ENCODE measurements around the gene WASHC3. TPM values are rescaled to one million over a fixed set of nuclear protein-coding genes. Genes with fewer than 3 reads are reported as not detected.
A peak's percentile ranks its signal among the peaks of the same experiment; 100 is the strongest.

WASHC3 gene
- total RNA-seq, 1 experiment from 2014 or later: 38.4 TPM

DNA sequence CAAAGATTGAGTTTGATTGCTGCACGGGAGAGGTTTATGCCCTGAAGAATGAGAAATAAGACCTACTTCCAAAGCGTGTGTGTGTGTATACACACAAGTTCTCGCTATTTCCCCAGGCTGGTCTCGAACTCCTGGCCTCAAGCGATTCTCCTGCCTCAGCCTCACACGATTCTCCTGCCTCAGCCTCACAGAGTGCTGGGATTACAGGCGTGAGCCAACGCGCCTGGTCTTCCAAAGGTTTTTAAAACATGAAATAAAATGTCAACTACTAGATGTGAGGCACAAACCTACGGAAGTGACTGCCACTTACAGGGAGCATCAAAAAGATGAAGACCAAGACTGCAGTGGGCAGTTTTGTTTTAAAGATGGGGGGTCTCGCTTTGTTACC, 622 bp upstream of the WASHC3 start:
- H3K9me3 ChIP-seq (replicated peaks): no peaks in the 10 kb centered on the region
- H3K36me3 ChIP-seq: no peaks in the 10 kb centered on the region
- H3K27me3 ChIP-seq: no peaks in the 10 kb centered on the region
- peak overlapping the region; percentile 81 for H3K4me3 ChIP-seq
- H3K27ac ChIP-seq: no peak overlapping the region
- no peaks in the 10 kb centered on the region for H3K4me1 ChIP-seq
- DNase-seq: no peak

GRCh38 chr12:102061096-102061559, 663 bp downstream of the WASHC3 start:
- no peaks in the 10 kb centered on the region for H3K27me3 ChIP-seq
- H3K9me3 ChIP-seq (replicated peaks): no peaks in the 10 kb centered on the region
- DNase-seq: no peak
- H3K4me1 ChIP-seq: no peaks in the 10 kb centered on the region
- peak overlapping the region; percentile 81 for H3K4me3 ChIP-seq
- peak overlapping the region; percentile 53 for H3K27ac ChIP-seq
- no peaks in the 10 kb centered on the region for H3K36me3 ChIP-seq

DNA sequence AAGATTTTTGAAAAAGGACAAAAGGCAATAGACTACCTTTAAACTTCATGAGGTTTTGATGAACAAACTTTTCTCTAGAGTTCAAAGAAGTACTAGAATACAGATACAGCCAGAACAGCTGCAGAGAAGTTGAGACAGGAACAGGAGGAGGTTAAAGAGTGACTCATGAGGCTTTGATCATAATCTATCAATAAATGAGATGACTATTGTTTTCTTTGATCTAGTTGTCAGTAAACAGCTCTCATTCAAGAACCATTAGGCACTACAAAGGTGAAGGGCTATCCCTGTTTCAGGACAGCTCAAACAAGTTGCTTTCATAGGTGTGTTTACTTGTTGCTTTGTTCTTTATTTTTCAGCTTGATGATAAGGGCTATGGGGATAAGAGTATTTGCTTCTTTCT, 2.4 kb downstream of the WASHC3 start:
- no peak overlapping the region for H3K4me3 ChIP-seq
- H3K27me3 ChIP-seq: no peaks in the 10 kb centered on the region
- no peak overlapping the region for H3K27ac ChIP-seq
- DNase-seq: no peak
- no peaks in the 10 kb centered on the region for H3K9me3 ChIP-seq (replicated peaks)
- no peaks in the 10 kb centered on the region for H3K4me1 ChIP-seq
- H3K36me3 ChIP-seq: no peaks in the 10 kb centered on the region

DNA sequence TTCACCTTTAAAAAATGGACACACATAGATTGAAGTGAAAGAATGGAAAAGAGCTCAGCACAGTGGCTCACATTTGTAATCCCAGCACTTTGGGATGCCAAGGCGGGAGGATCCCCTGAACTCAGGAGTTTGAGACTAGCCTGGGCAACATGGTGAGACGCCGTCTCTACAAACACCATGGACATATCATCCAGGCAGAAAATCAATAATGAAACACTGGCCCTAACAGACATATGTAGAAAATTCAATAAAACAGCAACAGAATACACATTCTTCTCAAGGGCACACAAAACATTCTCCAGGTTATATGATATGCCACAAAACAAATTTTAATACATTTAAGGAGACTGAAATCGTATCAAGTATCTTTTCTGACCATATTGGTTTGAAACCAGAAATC, 7.4 kb downstream of the WASHC3 start:
- DNase-seq: no peak
- Histone ChIP-seq H3K4me3 (no peak overlapping the region), H3K36me3 (no peaks in the 10 kb centered on the region)

DNA sequence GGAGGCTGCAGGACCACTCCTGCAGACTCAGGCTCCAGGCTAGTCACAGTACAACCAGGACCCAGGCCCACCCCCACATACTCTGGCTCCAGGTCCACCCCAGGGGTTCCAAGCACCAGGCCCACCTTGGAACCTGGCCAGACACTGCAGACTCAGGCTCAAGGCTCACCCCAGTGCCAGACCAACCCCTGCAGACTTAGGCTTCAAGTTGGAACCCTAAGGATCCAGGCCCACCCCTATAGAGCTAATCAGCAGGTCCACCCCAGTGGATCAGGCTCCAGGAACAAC, 8.8 kb downstream of the WASHC3 start:
- no peaks in the 10 kb centered on the region for H3K9me3 ChIP-seq (replicated peaks)
- H3K4me1 ChIP-seq: no peaks in the 10 kb centered on the region
- H3K4me3 ChIP-seq: no peak overlapping the region
- no peaks in the 10 kb centered on the region for H3K36me3 ChIP-seq
- no peak overlapping the region for H3K27ac ChIP-seq
- DNase-seq: no peak
- H3K27me3 ChIP-seq: no peaks in the 10 kb centered on the region

More for the DNA sequence above, 7.4 kb downstream of the WASHC3 start:
- Histone ChIP-seq H3K4me1 (no peaks in the 10 kb centered on the region), H3K27ac (no peak overlapping the region), H3K27me3 (no peaks in the 10 kb centered on the region), H3K9me3 (replicated peaks) (no peaks in the 10 kb centered on the region)

DNA sequence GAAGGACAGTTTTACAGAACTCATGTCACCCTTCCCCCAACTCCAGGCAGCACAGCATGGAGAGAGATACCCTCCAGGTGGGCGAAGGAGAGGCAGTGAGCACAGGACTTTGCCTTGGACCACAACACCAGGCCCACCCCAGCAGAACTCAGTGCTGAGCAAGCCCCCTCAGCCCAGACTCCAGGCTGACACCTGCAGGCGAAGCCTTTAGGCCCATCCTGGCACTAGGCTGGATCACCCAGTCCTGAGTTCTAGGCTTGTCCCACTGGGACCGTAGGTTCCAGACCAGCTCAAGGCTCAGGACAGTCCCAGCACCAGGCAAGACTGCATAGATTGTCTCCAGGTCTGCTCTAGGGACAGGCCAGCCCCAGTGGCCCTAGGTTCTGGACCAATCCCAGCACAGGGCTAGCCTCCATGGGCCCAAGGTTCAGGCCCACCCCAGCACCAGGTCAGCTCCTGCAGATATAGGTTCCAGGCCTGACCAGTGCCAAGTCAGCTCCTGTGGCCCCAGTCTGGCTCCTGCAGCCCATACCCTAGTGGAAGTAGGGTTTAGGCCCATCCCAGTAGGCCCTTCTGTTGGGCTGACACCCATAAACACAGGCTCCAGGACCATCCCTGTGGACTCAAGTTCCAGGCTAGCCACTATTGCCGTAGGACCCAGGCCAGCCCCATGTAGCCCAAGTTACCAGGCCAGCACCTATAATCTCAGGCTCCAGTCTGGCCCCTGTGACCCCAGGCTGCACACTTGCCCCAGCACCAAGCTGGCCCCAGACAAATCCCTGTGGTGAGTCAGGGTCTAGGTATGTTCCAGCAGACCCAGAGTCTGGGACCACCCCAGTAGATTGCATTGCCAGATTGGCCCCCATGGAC, 9.4 kb downstream of the WASHC3 start:
- Histone ChIP-seq H3K4me3 (no peak overlapping the region), H3K36me3 (0 out of 2 replicates have a peak, but pooled peaks cover 2% of the 10 kb centered on the region), H3K9me3 (replicated peaks) (no peaks in the 10 kb centered on the region), H3K27ac (no peak overlapping the region), H3K4me1 (no peaks in the 10 kb centered on the region), H3K27me3 (no peaks in the 10 kb centered on the region)
- DNase-seq: no peak

DNA sequence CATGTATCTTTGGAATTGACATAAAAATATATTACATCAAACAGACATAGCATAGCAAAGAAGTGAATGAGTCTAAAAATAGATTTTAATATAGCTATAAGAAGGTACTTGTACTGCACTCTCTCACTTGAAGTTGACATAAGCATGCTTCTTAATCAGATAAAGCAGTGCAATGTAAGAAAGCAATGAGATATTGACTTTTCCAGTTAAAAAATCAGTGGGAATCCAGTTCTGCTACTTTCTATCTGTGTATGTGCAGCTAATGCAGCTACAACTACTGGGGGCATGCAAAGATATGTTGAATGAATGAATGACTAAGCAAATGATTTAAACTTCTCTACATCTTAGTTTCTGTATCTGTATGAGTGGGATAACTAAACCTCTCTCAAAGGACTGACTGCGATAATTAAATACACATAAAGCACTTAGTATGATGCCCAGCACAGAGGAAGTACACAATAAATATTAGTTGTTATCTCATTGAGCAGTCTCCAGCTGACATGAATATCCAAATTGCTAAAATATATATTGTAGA, 10.3 kb downstream of the WASHC3 start:
- Histone ChIP-seq H3K27ac (no peak overlapping the region), H3K4me1 (no peaks in the 10 kb centered on the region), H3K27me3 (no peaks in the 10 kb centered on the region), H3K36me3 (0 out of 2 replicates have a peak, but pooled peaks cover 2% of the 10 kb centered on the region), H3K4me3 (no peak overlapping the region), H3K9me3 (replicated peaks) (no peaks in the 10 kb centered on the region)
- DNase-seq: no peak

DNA sequence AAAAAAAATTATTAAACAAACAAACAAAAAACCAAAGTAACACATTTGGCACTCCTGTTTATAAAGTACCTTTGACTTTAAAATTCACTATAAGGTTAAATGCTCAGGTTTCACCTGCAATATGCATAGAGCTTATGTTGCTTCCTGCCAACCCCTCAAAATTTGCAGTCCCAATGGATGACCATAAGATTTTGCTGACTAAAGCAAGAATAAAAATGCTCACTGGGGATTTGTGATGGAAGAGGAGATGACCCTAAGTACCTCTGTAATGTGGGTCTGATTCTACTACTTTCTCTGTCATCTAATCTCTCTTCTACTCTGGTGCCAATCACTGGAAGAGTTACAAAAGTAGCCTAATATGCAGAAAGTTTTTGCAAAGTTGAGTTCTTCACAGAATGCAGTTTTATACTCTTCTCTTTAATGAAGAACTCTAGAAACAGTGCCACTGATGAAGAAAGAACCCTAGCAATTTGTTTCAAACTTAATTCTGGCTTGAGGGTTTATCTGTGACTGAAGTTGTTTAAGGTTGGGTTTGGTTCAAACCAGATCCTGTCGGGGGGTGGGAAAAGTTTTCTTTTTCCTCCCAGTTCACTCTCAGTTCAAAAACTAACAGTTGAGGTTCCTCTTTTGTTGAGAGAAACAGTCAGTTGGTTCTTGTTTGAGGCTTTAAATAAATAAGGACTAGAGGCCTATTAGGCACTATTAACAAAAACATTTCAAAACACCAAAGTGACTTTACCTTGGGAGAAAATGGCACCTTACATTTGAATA, 10.9 kb downstream of the WASHC3 start:
- H3K27ac ChIP-seq: no peak overlapping the region
- no peak overlapping the region for H3K4me3 ChIP-seq
- DNase-seq: no peak
- H3K4me1 ChIP-seq: no peaks in the 10 kb centered on the region
- H3K27me3 ChIP-seq: no peaks in the 10 kb centered on the region
- H3K36me3 ChIP-seq: 0 out of 2 replicates have a peak, but pooled peaks cover 3% of the 10 kb centered on the region
- H3K9me3 ChIP-seq (replicated peaks): no peaks in the 10 kb centered on the region

- DNase-seq: no peak
- H3K27me3 ChIP-seq: no peaks in the 10 kb centered on the region
- no peak overlapping the region for H3K27ac ChIP-seq
- no peaks in the 10 kb centered on the region for H3K9me3 ChIP-seq (replicated peaks)
- no peaks in the 10 kb centered on the region for H3K4me1 ChIP-seq
- no peak overlapping the region for H3K4me3 ChIP-seq
- 0 out of 2 replicates have a peak, but pooled peaks cover 9% of the 10 kb centered on the region for H3K36me3 ChIP-seq
These were observed 17.9 kb downstream of the WASHC3 start for GRCh38 chr12:102043928-102044327.

GRCh38 chr12:102033991-102034745, 27.6 kb downstream of the WASHC3 start:
- DNase-seq: no peak
- no peak overlapping the region for H3K27ac ChIP-seq
- H3K4me1 ChIP-seq: no peaks in the 10 kb centered on the region
- H3K9me3 ChIP-seq (replicated peaks): no peaks in the 10 kb centered on the region
- no peak overlapping the region for H3K4me3 ChIP-seq
- H3K36me3 ChIP-seq: no peaks in the 10 kb centered on the region; the same call in 1 of the 2 replicates
- no peaks in the 10 kb centered on the region for H3K27me3 ChIP-seq

DNA sequence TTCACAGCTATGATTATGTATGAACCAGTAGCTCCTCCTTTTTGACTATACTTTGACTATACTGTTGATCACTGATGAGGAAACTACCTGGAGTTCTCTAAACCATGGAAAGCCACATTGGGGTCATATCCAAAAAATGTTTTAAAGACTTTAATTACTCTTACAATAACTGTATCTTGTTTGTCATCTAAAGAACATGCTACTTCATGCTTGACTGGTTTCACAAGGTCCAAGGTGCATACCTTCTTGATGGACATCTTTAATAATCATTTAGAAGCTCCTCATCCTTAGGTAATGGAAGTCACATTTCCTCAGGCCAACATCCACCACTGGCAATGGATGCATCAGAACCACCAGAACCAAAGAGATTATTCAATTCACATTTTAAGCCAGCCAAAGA, 29.9 kb downstream of the WASHC3 start:
- Histone ChIP-seq H3K9me3 (replicated peaks) (no peaks in the 10 kb centered on the region), H3K27ac (no peak overlapping the region), H3K4me1 (no peaks in the 10 kb centered on the region), H3K36me3 (no peaks in the 10 kb centered on the region; the same call in 1 of the 2 replicates), H3K27me3 (no peaks in the 10 kb centered on the region), H3K4me3 (no peak overlapping the region)
- DNase-seq: no peak

GRCh38 chr12:102029141-102029540, 32.6 kb downstream of the WASHC3 start:
- no peak overlapping the region for H3K27ac ChIP-seq
- no peaks in the 10 kb centered on the region for H3K9me3 ChIP-seq (replicated peaks)
- no peak for DNase-seq
- H3K4me1 ChIP-seq: no peaks in the 10 kb centered on the region
- H3K27me3 ChIP-seq: no peaks in the 10 kb centered on the region
- H3K4me3 ChIP-seq: no peak overlapping the region
- H3K36me3 ChIP-seq: no peaks in the 10 kb centered on the region

- Histone ChIP-seq H3K27ac (no peak overlapping the region), H3K9me3 (replicated peaks) (no peaks in the 10 kb centered on the region), H3K4me3 (no peak overlapping the region), H3K36me3 (no peaks in the 10 kb centered on the region), H3K27me3 (no peaks in the 10 kb centered on the region), H3K4me1 (no peaks in the 10 kb centered on the region)
- no peak for DNase-seq
These were observed 35.1 kb downstream of the WASHC3 start for GRCh38 chr12:102026728-102027127.

DNA sequence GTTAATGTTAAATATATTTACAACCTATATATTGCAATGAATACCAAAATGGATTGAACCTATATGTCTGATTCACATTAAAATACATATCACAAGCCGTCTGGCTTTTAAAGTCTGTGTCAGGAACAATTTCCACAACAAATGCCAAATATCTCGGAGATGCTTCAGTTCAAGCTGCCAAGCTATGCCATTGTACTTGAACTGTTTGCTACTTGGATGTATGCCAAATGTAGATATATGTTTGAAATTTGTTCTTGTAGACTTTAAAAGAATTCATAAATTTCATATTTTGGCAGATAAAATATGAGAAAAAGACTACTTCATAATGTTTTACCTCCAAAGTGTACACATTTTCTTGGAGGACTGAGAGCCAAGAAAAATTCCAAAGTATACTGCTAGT, 37.0 kb downstream of the WASHC3 start:
- H3K9me3 ChIP-seq (replicated peaks): no peaks in the 10 kb centered on the region
- no peak for DNase-seq

More for the DNA sequence above, 37.0 kb downstream of the WASHC3 start:
- no peak overlapping the region for H3K4me3 ChIP-seq
- H3K27ac ChIP-seq: no peak overlapping the region
- no peaks in the 10 kb centered on the region for H3K27me3 ChIP-seq
- no peaks in the 10 kb centered on the region for H3K36me3 ChIP-seq
- no peaks in the 10 kb centered on the region for H3K4me1 ChIP-seq

Measured in SJCRH30 (cell line).